NCI-H524 treated with DMSO at 0.1 percent for 48 hours (cell line): ENCODE data around the gene MAP3K20.

Experiments
- DNase-seq: peaks from one replicate; lab custom pipeline; 2025; lab: John Stamatoyannopoulos, UW

MAP3K20 gene

GRCh38 chr2:173051463-173052215, 24.0 kb upstream of the MAP3K20 start:
- no peak for DNase-seq

- DNase-seq, result no peak
Observed at GRCh38 chr2:173053043-173053699, 22.5 kb upstream of the MAP3K20 start.

GRCh38 chr2:173054466-173054865, 21.2 kb upstream of the MAP3K20 start:
- no peak for DNase-seq

DNA sequence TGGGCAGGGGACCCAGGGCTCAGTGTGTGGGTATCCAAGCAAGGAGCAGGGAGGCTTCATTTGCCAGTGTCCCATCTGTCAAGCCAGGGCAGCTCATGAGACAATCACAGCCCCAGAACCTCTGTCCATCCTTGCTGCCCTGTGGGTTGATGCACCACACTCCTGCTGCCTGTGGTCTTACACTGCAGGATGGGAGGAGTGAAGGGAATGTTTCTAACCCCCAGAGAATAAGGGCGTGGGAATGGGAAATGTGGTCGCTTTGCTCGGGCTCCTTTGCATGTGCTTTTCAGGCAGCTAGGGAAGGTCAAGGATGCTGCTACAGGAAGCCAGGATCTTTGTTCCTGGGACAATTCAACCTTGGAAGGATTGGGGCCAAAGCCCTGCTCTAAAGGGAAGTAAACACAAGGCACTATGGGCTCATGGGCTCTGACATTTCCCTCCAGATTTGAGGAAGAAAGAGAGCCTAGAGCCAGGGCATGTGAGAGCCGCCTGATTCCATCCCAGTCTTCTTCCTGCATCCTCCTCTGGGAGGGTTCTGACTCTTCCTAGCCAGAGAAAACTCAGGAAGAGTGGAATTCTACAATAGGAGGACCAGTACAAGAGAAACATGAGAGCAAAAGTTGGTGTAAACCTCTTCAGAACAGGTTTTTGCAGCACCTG, 18.8 kb upstream of the MAP3K20 start:
- DNase-seq, result no peak

- DNase-seq, result no peak
Observed at GRCh38 chr2:173058097-173058496, 17.5 kb upstream of the MAP3K20 start.

DNA sequence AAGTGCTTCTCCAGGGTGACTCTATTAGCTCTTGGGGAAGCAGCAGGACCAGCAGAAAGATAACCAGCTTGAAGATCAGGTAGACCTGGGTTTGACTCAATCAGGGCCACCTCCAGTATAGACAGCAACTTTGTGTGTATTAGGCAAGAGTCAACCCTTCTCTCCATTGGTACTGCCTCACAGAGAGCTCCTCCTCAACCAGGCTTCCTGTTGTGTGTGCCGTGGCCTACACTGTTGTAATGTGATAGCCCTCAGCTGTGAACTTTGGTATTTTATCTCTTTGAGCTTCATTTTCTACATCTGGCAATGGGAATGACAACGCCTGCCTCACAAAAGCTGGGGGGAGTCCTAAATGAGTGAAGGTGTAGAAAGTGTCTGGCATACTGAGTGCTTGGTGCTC, 17.0 kb upstream of the MAP3K20 start:
- DNase-seq, result no peak

DNA sequence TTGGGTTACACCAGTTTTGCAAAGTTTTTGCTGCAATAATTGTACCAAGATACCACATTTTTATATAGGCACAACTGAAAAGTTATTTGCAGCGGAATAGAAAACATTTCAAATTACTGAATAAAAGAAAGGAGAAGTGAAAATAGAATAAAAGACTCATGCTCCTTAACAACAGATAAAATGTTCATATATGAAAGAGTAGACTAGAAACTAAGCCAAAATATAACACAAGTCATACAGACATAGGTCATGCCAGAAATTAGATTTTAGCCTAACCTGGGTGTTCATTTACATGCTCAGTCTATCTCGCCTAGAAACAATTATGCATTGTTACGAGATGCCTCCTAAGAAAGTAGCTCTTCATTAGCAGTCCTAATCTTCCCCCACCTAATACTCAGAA, 16.4 kb upstream of the MAP3K20 start:
- no peak for DNase-seq

GRCh38 chr2:173059971-173060461, 15.6 kb upstream of the MAP3K20 start:
- DNase-seq, result no peak

DNA sequence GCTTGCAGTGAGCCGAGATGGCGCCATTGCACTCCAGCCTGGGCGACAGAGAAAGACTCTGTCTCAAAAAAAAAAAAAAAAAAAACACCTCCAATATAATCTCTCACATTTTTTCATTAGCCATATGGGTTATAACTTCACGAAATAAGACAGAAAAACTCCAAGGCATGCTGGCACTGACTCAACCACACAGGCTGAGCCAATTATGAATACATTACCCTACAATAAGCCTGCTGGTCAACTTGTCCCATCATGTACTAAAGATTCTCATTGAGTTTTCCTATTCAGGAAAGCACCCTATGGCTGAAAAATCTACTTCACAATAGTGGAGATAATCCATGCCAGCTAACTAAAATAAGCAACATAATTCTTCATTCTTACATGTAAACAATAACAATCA, 12.8 kb upstream of the MAP3K20 start:
- DNase-seq, result no peak

- no peak for DNase-seq
Observed at GRCh38 chr2:173064151-173064805, 11.4 kb upstream of the MAP3K20 start.

- DNase-seq, result no peak
Observed at GRCh38 chr2:173066887-173067676, 8.6 kb upstream of the MAP3K20 start.

DNA sequence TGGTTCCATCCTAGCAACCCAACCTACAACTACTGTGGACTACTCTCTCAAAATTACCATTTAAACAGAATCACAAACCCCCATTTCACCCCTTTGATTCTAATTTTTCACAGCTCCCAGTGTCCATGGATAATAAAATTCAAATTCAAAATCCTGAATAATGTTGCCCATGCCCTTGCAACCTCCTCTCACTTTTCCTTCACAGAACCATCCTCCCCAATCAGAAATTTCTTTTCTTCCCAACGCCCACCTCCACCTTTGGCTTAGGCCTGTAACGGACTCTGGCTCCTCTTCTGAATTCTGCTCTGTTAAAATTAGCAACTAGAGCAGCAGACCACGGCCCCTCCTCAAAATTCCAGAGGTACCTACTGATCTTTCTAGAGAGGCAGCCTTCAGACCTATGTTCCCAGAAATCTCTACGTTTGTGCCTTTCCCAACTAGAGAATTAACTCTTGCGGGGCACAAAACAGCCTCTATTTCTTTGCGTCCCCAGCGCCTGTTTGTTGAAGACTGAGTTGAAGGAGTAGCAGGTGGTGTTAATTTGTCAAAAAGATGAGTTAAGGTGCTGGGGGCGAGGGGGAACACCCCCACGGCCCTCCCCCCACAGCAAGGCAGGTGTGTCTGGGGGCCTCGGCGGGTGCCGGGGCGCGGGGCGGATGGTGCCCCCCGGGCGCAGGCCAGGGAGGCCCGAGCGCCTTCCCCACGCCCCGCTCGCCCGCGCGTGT, 428 bp upstream of the MAP3K20 start:
- no peak for DNase-seq

DNA sequence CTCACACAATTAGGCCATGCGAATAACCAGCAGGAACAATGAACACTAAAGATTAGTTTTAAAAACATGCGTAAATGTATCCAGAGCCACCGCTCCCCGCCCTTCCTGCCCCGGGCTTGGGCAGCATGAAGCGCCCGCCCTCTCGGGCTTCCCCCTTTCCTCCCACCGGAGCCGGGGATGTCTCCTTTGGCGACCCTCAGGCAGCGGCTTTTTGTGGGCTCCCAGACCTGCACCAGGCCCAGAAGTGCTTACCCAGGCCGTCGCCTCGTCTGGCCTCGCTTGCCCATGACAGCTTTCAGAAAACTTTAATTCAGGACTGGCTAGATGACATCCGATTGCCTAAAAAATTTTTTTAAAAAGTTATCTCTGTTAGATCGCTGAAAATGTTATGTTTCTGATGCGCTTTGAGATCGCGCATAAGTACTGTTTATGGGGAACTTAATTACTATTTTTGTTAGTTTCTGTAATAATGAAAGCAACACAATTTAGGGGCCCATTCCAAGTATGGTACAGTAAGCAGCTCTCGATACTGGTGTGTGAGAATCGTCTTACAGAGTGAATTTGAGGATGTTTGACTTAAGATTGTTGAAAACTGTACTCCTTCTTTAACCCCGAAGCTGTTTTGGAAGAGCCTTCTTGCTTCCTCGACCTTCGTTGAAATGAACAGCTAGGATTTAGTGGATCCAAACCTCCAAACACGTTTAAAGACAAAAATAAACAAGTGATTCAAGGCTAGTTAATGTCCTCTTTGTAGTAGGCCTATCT, 1.1 kb downstream of the MAP3K20 start:
- peak; percentile 12 for DNase-seq

GRCh38 chr2:173077506-173078177, 2.0 kb downstream of the MAP3K20 start:
- DNase-seq, result no peak

GRCh38 chr2:173079141-173079540, 3.5 kb downstream of the MAP3K20 start:
- DNase-seq, result no peak

DNA sequence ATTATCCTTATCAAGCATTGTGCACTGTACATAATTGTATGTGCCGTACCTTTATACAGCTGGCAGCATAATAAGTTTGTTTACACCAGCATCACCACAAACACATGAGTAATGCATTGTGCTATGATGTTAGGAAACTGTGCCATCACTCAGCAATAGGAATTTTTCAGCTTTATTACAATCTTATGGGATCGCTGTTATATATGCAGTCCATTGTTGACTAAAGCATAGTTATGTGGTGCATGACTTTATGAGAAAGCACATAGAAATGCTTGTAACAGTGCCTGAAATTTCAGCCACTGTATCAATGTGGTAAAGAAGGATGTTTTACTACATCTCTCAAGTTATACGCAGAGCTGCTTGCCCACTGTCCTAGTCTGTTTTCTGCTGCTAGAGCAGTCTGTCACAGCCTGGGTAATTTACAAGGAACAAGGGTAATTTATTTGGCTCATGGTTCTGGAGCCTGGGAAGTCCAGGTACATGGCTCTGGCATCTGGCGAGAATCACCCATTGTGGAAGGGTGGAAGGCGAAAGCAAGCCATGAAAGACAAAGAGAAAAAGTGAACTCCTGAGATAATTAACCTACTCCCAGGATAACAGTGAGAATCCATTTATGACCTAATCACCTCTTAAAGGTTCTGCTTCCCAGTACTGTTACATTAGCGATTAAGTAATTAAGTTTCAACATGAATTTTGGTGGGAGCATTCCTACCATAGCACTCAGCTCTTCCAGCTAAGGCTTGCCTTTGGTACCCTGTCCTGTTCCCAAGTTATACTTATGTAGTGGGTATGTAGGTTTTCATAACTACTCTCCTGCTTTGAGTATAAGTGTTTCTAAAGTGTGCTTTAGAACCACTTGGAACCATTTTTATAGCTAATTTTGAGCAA, 4.6 kb downstream of the MAP3K20 start:
- DNase-seq, result no peak

DNA sequence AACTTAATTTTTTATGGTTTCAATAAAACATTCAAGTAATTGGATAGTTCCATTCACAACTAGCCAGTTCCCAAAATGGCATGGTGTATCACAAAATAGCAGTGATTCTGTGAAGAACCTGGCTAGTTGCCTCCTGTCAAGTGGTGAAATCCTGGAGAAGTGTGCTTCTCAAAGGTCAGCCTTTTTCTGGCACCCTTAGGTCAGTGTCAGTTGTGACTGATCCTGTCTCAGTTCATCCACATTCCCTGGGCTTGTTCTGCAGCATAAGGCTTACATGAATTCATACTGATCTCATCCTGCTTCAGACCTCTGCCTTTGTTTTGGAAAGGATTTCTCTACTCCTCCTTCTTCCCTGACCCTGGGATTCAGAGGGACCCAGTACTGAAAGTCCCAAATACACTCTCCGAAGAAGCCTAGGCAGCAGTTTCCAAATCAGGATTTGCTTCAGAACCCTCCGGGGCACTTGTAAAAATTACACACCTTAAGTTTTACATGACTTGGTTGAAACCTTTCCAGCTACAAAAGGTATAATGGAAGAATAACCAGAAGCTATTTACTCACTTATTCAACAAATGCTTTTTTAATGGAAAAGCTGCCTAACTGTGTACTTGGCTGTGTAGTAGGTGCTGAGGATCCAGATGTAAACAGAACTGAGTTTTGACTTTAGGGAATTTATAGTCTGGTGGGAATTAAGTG, 11.0 kb downstream of the MAP3K20 start:
- no peak for DNase-seq

GRCh38 chr2:173087214-173087581, 11.6 kb downstream of the MAP3K20 start:
- DNase-seq, result no peak
